ENCODE measurements around the gene PPP2R5C.

Gene PPP2R5C

GRCh38 chr14:101965181-101965544 is 203.7 kb downstream of the PPP2R5C start (continued):
- no peak for TF ChIP-seq KLF16 (tag by site-specific recombination; IDR thresholded peaks at IDR 0.05)
- no peak for TF ChIP-seq HOXA7 (CRISPR knock-in tag; IDR thresholded peaks at IDR 0.05; ENCODE audit: borderline replicate concordance)
- TF ChIP-seq ZNF280C (tag by site-specific recombination; IDR thresholded peaks at IDR 0.05): no peak
- no peak for TF ChIP-seq ZNF354C (tag by site-specific recombination; IDR thresholded peaks at IDR 0.05; ENCODE audit: borderline replicate concordance, low read depth)
- no peak for TF ChIP-seq ZSCAN4 (tag by site-specific recombination; IDR thresholded peaks at IDR 0.05)
- no peak for TF ChIP-seq ZSCAN23 (tag by site-specific recombination; IDR thresholded peaks at IDR 0.05)
- TF ChIP-seq ZNF704 (tag by site-specific recombination; IDR thresholded peaks at IDR 0.05): no peak
- no peak for TF ChIP-seq BCL11B (tag by site-specific recombination; IDR thresholded peaks at IDR 0.05; ENCODE audit: low read depth)
- TF ChIP-seq ZNF600 (tag by site-specific recombination; IDR thresholded peaks at IDR 0.05): no peak
- no peak for TF ChIP-seq ZNF544 (tag by site-specific recombination; IDR thresholded peaks at IDR 0.05)
- no peak for TF ChIP-seq ATF2 (tag by site-specific recombination; IDR thresholded peaks at IDR 0.05; ENCODE audit: low read depth)
- TF ChIP-seq INSM2 (tag by site-specific recombination; IDR thresholded peaks at IDR 0.05): no peak
- no peak for TF ChIP-seq ZNF350 (tag by site-specific recombination; IDR thresholded peaks at IDR 0.05)
- TF ChIP-seq YY2 (tag by site-specific recombination; IDR thresholded peaks at IDR 0.05): no peak
- TF ChIP-seq GLI2 (tag by site-specific recombination; IDR thresholded peaks at IDR 0.05; ENCODE audit: borderline replicate concordance, low read depth): no peak
- TF ChIP-seq ZBTB10 (tag by site-specific recombination; IDR thresholded peaks at IDR 0.05): no peak
- TF ChIP-seq ZNF140 (tag by site-specific recombination; IDR thresholded peaks at IDR 0.05): no peak
- no peak for TF ChIP-seq ZNF112 (tag by site-specific recombination; IDR thresholded peaks at IDR 0.05)
- TF ChIP-seq ZNF747 (tag by site-specific recombination; IDR thresholded peaks at IDR 0.05): no peak
- TF ChIP-seq GLIS2 (tag by site-specific recombination; IDR thresholded peaks at IDR 0.05): 0 out of 2 replicates have a peak, but pooled peaks have one; percentile 21
- TF ChIP-seq ZBTB44 (tag by site-specific recombination; IDR thresholded peaks at IDR 0.05): no peak
- peak; percentile 58; the same call in 1 of the 2 replicates for TF ChIP-seq ZNF561 (tag by site-specific recombination; IDR thresholded peaks at IDR 0.05; ENCODE audit: borderline replicate concordance)
- no peak for TF ChIP-seq ZNF629 (tag by site-specific recombination; IDR thresholded peaks at IDR 0.05)
- no peak for TF ChIP-seq ZFP69B (tag by site-specific recombination; IDR thresholded peaks at IDR 0.05)
- no peak for TF ChIP-seq ZNF37A (tag by site-specific recombination; IDR thresholded peaks at IDR 0.05)
- no peak for TF ChIP-seq ZNF645 (tag by site-specific recombination; IDR thresholded peaks at IDR 0.05)
- no peak for TF ChIP-seq ZNF423 (tag by site-specific recombination; IDR thresholded peaks at IDR 0.05)
- no peak for TF ChIP-seq ZNF621 (tag by site-specific recombination; IDR thresholded peaks at IDR 0.05)

Data from HEK293 (cell line).